Panc1 (cell line): ENCODE results near the gene NDEL1. TPM values are rescaled to one million over a fixed set of nuclear protein-coding genes. Genes with fewer than 3 reads are reported as not detected.

Source experiments
- ATAC-seq: fragments of 200-7000 bp; cut with Tn5 transposase; 2 replicates; pipeline ENCODE4 v1.9.1; 2020; ENCODE audit warnings: mild to moderate bottlenecking, moderate library complexity
- BruUV-seq: library from RNA; stranded (reverse); fragments of 400-500 nt; replicated peaks from 2 replicates; lab custom pipeline; 2021; lab: Mats Ljungman, UMichigan
- CTCF ChIA-PET: fragments of 300-600 bp; sonication (Branson Sonifier 250); formaldehyde crosslinking; loops from one replicate; lab custom pipeline; 2022; ENCODE audit warnings: antibody characterized with exemption; lab: Charles Lee
- POLR2A ChIA-PET: fragments of 300-600 bp; sonication (Branson Sonifier 250); formaldehyde crosslinking; loops from one replicate; lab custom pipeline; 2022; ENCODE audit warnings: antibody characterized with exemption; lab: Charles Lee
- DNase-seq: peaks from one replicate; pipeline ENCODE4 v3.0.0-alpha.2; 2010; ENCODE audit warnings: low read depth, low spot score
- H3K27ac ChIP-seq: 2 replicates; pipeline ENCODE4 v1.5.1; 2011; ENCODE audit warnings: mild to moderate bottlenecking, low read length, inconsistent platforms
- H3K27me3 ChIP-seq: fragments of 200-500 bp; sonication (Bioruptor generic); 2 replicates; pipeline ENCODE4 v1.6.0; 2014; ENCODE audit warnings: low read length, inconsistent platforms; ENCODE audit not compliant: control insufficient read depth, insufficient read depth
- H3K36me3 ChIP-seq: fragments of 200-500 bp; sonication (Bioruptor generic); 2 replicates; pipeline ENCODE4 v1.5.1; 2014; ENCODE audit warnings: inconsistent platforms, mild to moderate bottlenecking, low read length, moderate library complexity; ENCODE audit not compliant: control insufficient read depth, insufficient read depth
- H3K4me1 ChIP-seq: 2 replicates; pipeline ENCODE4 v1.5.1; 2011; ENCODE audit warnings: inconsistent platforms, mild to moderate bottlenecking, low read length, moderate library complexity; ENCODE audit not compliant: control insufficient read depth, insufficient read depth
- H3K4me3 ChIP-seq, 2 experiments: 2 replicates each; pipeline ENCODE4 v1.5.1; 2011 to 2012; ENCODE audit warnings: low read depth in 2 of 2, low read length in 2 of 2, mild to moderate bottlenecking in 2 of 2, inconsistent platforms in 1 of 2, moderate library complexity in 1 of 2
- H3K9me3 ChIP-seq: fragments of 200-500 bp; sonication (Bioruptor generic); 2 replicates; pipeline ENCODE4 v1.5.1; 2014; ENCODE audit warnings: low read depth, mild to moderate bottlenecking, inconsistent platforms, low read length, moderate library complexity; ENCODE audit not compliant: control insufficient read depth, insufficient read depth
- POLR2AphosphoS5 ChIP-seq: IDR thresholded peaks from 2 replicates; pipeline ENCODE4 v1.6.1; 2012; ENCODE audit warnings: mild to moderate bottlenecking, low read depth, low read length, moderate library complexity
- SIN3A ChIP-seq: IDR thresholded peaks from 2 replicates; pipeline ENCODE4 v1.6.1; 2012; ENCODE audit warnings: low read depth, mild to moderate bottlenecking, low read length, moderate library complexity, borderline replicate concordance; ENCODE audit not compliant: insufficient read depth
- TCF7L2 ChIP-seq: IDR thresholded peaks from 2 replicates; pipeline ENCODE4 v1.6.1; 2011; ENCODE audit warnings: mild to moderate bottlenecking, low read depth, low read length, inconsistent platforms
- in situ Hi-C: cut with HindIII; loops from 2 replicates; pipeline ENCODE4 v1.10.0; 2016; ENCODE audit warnings: low sequenced_read_pairs, low pct_unique_long_range_greater_than_20kb
- intact Hi-C: fragments of 100-400 bp; cut with micrococcal nuclease; formaldehyde crosslinking; loops from one replicate; pipeline ENCODE4 v1.10.0; 2022; ENCODE audit not compliant: unreplicated experiment
- total RNA-seq: library from RNA; stranded (reverse); gene quantifications from one replicate; pipeline ENCODE4 v1.2.1, GENCODE V29; 2021; ENCODE audit not compliant: unreplicated experiment
- TF ChIP-seq, protein P1 (sequence below): fragments of 450-650 bp; IDR thresholded peaks from 2 replicates; pipeline ENCODE4 v1.5.1; 2017; ENCODE audit warnings: mild to moderate bottlenecking
- TF ChIP-seq, protein P2 (sequence below), 2 experiments: IDR thresholded peaks; 2 replicates each; pipeline ENCODE4 v1.6.1; 2011 to 2012; ENCODE audit warnings: low read depth in 2 of 2, control low read depth in 1 of 2, low read length in 1 of 2, mild to moderate bottlenecking in 1 of 2, moderate library complexity in 1 of 2; ENCODE audit not compliant: insufficient read depth in 1 of 2

Gene NDEL1
- total RNA-seq, 1 experiment from 2014 or later: 44.8 TPM

DNA sequence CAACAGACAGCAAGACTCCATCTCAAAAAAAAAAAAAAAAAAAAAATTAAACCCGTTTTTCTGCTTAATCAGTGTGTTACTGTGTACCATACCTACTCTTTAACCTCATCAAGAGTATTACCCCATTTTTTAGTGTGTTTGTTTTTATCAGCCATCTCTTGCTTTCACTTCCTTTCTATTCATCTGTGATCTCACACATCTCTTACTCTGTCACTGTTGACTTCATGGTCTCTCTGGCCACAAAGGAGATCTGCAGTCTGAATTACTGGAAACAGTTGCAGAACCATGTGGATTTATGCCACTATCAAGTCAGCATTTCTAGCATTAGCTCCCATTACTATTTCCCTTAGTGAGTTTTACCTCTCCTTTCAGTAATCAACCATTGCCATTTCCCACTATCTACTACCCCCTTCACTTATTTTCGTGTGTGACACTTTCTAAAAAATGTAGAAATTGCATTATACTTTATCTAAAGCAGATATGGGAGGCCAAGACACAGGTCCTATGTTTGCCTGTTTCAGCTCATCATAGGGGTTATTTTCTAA, 20.1 kb downstream of the NDEL1 start:
- ChIA-PET CTCF (no interaction called here), POLR2A (no interaction called here)
- TF ChIP-seq TCF7L2 (no peak), POLR2AphosphoS5 (no peak), SIN3A (no peak)
- BruUV-seq: no TSS peak
- intact Hi-C loops (no loop called here), in situ Hi-C loops (no loop called here)
- no peaks in the 10 kb centered on the region for H3K9me3 ChIP-seq
- no peaks in the 10 kb centered on the region for H3K4me1 ChIP-seq
- no peak for ATAC-seq
- H3K27me3 ChIP-seq: no peaks in the 10 kb centered on the region
- no peak overlapping the region for H3K27ac ChIP-seq
- H3K36me3 ChIP-seq: peaks cover 30% of the 10 kb centered on the region
- DNase-seq: no peak
- H3K4me3 ChIP-seq: no peak overlapping the region

DNA sequence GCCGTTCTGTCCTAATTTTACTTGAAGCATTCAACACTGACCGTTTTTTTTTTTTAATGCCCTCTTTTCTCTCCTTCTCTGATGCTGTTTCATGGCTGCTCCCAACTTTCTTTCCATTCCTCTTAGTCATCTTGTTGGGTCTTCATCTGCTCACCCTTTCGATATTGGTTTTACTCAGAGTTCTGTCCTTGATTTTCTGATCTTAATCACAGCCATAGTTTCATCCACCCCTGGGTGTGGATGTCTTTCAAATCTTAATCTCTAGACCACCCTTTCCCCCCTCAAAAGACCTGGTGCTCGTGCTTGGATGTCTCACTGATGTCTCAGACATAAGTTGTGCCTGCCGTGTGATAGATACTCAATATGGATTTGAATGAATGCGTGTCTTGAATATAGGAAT, 22.4 kb downstream of the NDEL1 start:
- intact Hi-C loops (no loop called here), in situ Hi-C loops (no loop called here)
- TF ChIP-seq POLR2AphosphoS5 (no peak), SIN3A (no peak), TCF7L2 (no peak)
- TF ChIP-seq, protein P1, sequence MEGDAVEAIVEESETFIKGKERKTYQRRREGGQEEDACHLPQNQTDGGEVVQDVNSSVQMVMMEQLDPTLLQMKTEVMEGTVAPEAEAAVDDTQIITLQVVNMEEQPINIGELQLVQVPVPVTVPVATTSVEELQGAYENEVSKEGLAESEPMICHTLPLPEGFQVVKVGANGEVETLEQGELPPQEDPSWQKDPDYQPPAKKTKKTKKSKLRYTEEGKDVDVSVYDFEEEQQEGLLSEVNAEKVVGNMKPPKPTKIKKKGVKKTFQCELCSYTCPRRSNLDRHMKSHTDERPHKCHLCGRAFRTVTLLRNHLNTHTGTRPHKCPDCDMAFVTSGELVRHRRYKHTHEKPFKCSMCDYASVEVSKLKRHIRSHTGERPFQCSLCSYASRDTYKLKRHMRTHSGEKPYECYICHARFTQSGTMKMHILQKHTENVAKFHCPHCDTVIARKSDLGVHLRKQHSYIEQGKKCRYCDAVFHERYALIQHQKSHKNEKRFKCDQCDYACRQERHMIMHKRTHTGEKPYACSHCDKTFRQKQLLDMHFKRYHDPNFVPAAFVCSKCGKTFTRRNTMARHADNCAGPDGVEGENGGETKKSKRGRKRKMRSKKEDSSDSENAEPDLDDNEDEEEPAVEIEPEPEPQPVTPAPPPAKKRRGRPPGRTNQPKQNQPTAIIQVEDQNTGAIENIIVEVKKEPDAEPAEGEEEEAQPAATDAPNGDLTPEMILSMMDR: no peak
- TF ChIP-seq, protein P2, sequence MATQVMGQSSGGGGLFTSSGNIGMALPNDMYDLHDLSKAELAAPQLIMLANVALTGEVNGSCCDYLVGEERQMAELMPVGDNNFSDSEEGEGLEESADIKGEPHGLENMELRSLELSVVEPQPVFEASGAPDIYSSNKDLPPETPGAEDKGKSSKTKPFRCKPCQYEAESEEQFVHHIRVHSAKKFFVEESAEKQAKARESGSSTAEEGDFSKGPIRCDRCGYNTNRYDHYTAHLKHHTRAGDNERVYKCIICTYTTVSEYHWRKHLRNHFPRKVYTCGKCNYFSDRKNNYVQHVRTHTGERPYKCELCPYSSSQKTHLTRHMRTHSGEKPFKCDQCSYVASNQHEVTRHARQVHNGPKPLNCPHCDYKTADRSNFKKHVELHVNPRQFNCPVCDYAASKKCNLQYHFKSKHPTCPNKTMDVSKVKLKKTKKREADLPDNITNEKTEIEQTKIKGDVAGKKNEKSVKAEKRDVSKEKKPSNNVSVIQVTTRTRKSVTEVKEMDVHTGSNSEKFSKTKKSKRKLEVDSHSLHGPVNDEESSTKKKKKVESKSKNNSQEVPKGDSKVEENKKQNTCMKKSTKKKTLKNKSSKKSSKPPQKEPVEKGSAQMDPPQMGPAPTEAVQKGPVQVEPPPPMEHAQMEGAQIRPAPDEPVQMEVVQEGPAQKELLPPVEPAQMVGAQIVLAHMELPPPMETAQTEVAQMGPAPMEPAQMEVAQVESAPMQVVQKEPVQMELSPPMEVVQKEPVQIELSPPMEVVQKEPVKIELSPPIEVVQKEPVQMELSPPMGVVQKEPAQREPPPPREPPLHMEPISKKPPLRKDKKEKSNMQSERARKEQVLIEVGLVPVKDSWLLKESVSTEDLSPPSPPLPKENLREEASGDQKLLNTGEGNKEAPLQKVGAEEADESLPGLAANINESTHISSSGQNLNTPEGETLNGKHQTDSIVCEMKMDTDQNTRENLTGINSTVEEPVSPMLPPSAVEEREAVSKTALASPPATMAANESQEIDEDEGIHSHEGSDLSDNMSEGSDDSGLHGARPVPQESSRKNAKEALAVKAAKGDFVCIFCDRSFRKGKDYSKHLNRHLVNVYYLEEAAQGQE (IDR thresholded peaks at IDR 0.05; ENCODE audit: insufficient read depth in 1 of 2, low read depth in 2 of 2, low read length in 1 of 2): no peak
- no peak for ATAC-seq
- BruUV-seq: no TSS peak
- no peak overlapping the region for H3K4me3 ChIP-seq
- H3K27ac ChIP-seq: no peak overlapping the region
- H3K36me3 ChIP-seq: peaks cover 16% of the 10 kb centered on the region
- DNase-seq: no peak
- no peaks in the 10 kb centered on the region for H3K27me3 ChIP-seq
- ChIA-PET CTCF (no interaction called here), POLR2A (no interaction called here)
- no peaks in the 10 kb centered on the region for H3K4me1 ChIP-seq
- no peaks in the 10 kb centered on the region for H3K9me3 ChIP-seq

DNA sequence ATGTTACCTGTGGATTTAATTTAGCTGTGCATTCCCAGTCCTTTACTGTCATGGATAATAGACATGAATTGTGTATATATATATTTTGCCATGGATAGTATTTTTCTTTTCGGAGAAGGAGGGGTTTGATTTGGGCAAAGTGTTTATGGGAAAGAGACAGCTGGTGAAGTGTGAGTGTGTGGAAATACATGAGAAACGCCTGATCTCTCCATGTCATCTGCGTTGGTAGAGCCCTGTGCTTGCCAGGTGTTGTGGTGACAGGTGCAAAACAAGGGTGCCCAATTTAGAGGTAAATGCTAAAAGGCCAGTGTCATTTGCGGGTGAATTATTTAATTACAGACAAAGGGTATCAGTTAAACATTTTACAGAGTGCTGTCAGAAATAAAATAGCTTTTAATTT, 23.4 kb downstream of the NDEL1 start:
- TF ChIP-seq, protein P1: no peak
- TF ChIP-seq, protein P2 (IDR thresholded peaks at IDR 0.05; ENCODE audit: insufficient read depth in 1 of 2, low read depth in 2 of 2, low read length in 1 of 2): no peak
- TF ChIP-seq TCF7L2 (no peak), SIN3A (no peak), POLR2AphosphoS5 (no peak)
- Histone ChIP-seq H3K27me3 (no peaks in the 10 kb centered on the region), H3K4me3 (no peak overlapping the region), H3K4me1 (no peaks in the 10 kb centered on the region), H3K9me3 (no peaks in the 10 kb centered on the region), H3K36me3 (peaks cover 13% of the 10 kb centered on the region), H3K27ac (no peak overlapping the region)
- no TSS peak for BruUV-seq
- ATAC-seq (no peak), DNase-seq (no peak)
- intact Hi-C loops (no loop called here), in situ Hi-C loops (no loop called here)
- CTCF ChIA-PET: interaction anchor here (0.6 to 0.7 kb wide), 2 partner anchors 14 to 450 kb away, joined by 3 to 4 read pairs; no protein-coding TSS in a partner anchor
- POLR2A ChIA-PET: no interaction called here
